H9 (cell line): ENCODE measurements around the gene VSIR. TPM values are rescaled to one million over a fixed set of nuclear protein-coding genes. Genes with fewer than 3 reads are reported as not detected.

ENCODE experiments used
- DNase-seq: peaks from one replicate; pipeline ENCODE4 v3.0.0-alpha.2; 2017
- H2AFZ ChIP-seq: one replicate; pipeline ENCODE4 v1.6.1; 2013; ENCODE audit warnings: mild to moderate bottlenecking, low read length, control low read depth, moderate library complexity
- H2AK5ac ChIP-seq: 2 replicates; pipeline ENCODE4 v1.6.1; 2013; ENCODE audit warnings: low read length, control low read depth, mixed read lengths; ENCODE audit not compliant: insufficient read length
- H2BK120ac ChIP-seq: one replicate; pipeline ENCODE4 v1.6.1; 2013; ENCODE audit warnings: low read depth, mild to moderate bottlenecking, low read length, control low read depth, inconsistent platforms; ENCODE audit not compliant: poor library complexity, severe bottlenecking
- H2BK12ac ChIP-seq: 2 replicates; pipeline ENCODE4 v1.6.1; 2013; ENCODE audit warnings: low read length, control low read depth, mixed read lengths, low read depth; ENCODE audit not compliant: insufficient read length
- H2BK15ac ChIP-seq: 2 replicates; pipeline ENCODE4 v1.6.1; 2013; ENCODE audit warnings: low read depth, low read length, control low read depth
- H2BK20ac ChIP-seq: one replicate; pipeline ENCODE4 v1.6.1; 2013; ENCODE audit warnings: low read depth, mild to moderate bottlenecking, low read length, control low read depth, inconsistent platforms; ENCODE audit not compliant: poor library complexity, severe bottlenecking
- H2BK5ac ChIP-seq: 2 replicates; pipeline ENCODE4 v1.6.1; 2013; ENCODE audit warnings: low read length, control low read depth, mixed read lengths; ENCODE audit not compliant: insufficient read length
- H3K14ac ChIP-seq: 2 replicates; pipeline ENCODE4 v1.6.1; 2013; ENCODE audit warnings: low read length, control low read depth; ENCODE audit not compliant: insufficient read depth
- H3K18ac ChIP-seq: 2 replicates; pipeline ENCODE4 v1.6.1; 2013; ENCODE audit warnings: low read depth, mild to moderate bottlenecking, mixed read lengths, low read length, control low read depth; ENCODE audit not compliant: insufficient read length
- H3K23ac ChIP-seq: 2 replicates; pipeline ENCODE4 v1.6.1; 2013; ENCODE audit warnings: low read length, control low read depth, mixed read lengths, low read depth; ENCODE audit not compliant: insufficient read length
- H3K23me2 ChIP-seq: 2 replicates; pipeline ENCODE4 v1.6.1; 2013; ENCODE audit warnings: low read depth, mild to moderate bottlenecking, mixed read lengths, low read length, control low read depth; ENCODE audit not compliant: insufficient read length, poor library complexity, severe bottlenecking
- H3K27ac ChIP-seq: 2 replicates; pipeline ENCODE4 v1.5.1; 2013; ENCODE audit warnings: low read length, control low read depth, mixed read lengths, low read depth; ENCODE audit not compliant: insufficient read length
- H3K27me3 ChIP-seq: 2 replicates; pipeline ENCODE4 v1.6.1; 2013; ENCODE audit warnings: low read length, control low read depth, inconsistent platforms; ENCODE audit not compliant: insufficient read depth
- H3K4ac ChIP-seq: 2 replicates; pipeline ENCODE4 v1.6.1; 2013; ENCODE audit warnings: low read depth, mild to moderate bottlenecking, control low read depth, inconsistent platforms, low read length, moderate library complexity
- H3K4me1 ChIP-seq: 2 replicates; pipeline ENCODE4 v1.6.1; 2013; ENCODE audit warnings: low read length, control low read depth, inconsistent platforms; ENCODE audit not compliant: insufficient read depth
- H3K4me2 ChIP-seq: 2 replicates; pipeline ENCODE4 v1.6.1; 2013; ENCODE audit warnings: low read length, control low read depth, mixed read lengths; ENCODE audit not compliant: insufficient read length, insufficient read depth
- H3K56ac ChIP-seq: 2 replicates; pipeline ENCODE4 v1.6.1; 2013; ENCODE audit warnings: low read depth, mild to moderate bottlenecking, mixed read lengths, low read length, control low read depth; ENCODE audit not compliant: insufficient read length
- H3K79me1 ChIP-seq: 2 replicates; pipeline ENCODE4 v1.6.1; 2013; ENCODE audit warnings: low read depth, mild to moderate bottlenecking, moderate library complexity, low read length, control low read depth, inconsistent platforms; ENCODE audit not compliant: insufficient read depth, poor library complexity, severe bottlenecking
- H3K79me2 ChIP-seq: 2 replicates; pipeline ENCODE4 v1.6.1; 2013; ENCODE audit warnings: low read length, control low read depth, inconsistent platforms; ENCODE audit not compliant: insufficient read depth
- H3K9ac ChIP-seq: 2 replicates; pipeline ENCODE4 v1.6.1; 2013; ENCODE audit warnings: low read length, control low read depth, mixed read lengths; ENCODE audit not compliant: insufficient read length; ENCODE audit errors: extremely low read depth
- H3K9me3 ChIP-seq: one replicate; pipeline ENCODE4 v1.6.1; 2013; ENCODE audit warnings: low read depth, low read length, inconsistent platforms; ENCODE audit not compliant: control insufficient read depth
- H3T11ph ChIP-seq: one replicate; pipeline ENCODE4 v1.6.1; 2013; ENCODE audit warnings: mild to moderate bottlenecking, low read length, control low read depth, inconsistent platforms
- H4K20me1 ChIP-seq: one replicate; pipeline ENCODE4 v1.6.1; 2013; ENCODE audit not compliant: control insufficient read depth, insufficient read length, insufficient read depth
- H4K5ac ChIP-seq: 2 replicates; pipeline ENCODE4 v1.6.1; 2013; ENCODE audit warnings: low read depth, mild to moderate bottlenecking, mixed read lengths, low read length, control low read depth; ENCODE audit not compliant: insufficient read length
- H4K8ac ChIP-seq: replicated peaks from 2 replicates; pipeline ENCODE4 v1.6.1; 2013; ENCODE audit warnings: low read length, control low read depth, mixed read lengths, low read depth; ENCODE audit not compliant: insufficient read length
- H4K91ac ChIP-seq: 2 replicates; pipeline ENCODE4 v1.6.1; 2013; ENCODE audit warnings: low read depth, mild to moderate bottlenecking, moderate library complexity, mixed read lengths, low read length, control low read depth; ENCODE audit not compliant: insufficient read length
- H3K27ac Mint-ChIP-seq, 3 experiments: 2 replicates in 2 of 3; 3 replicates in 1 of 3; pipeline ENCODE4 v1.8.0; 2020 to 2021; ENCODE audit warnings: mixed read lengths in 3 of 3, mild to moderate bottlenecking in 1 of 3, moderate library complexity in 1 of 3
- H3K27me3 Mint-ChIP-seq: 2 replicates; pipeline ENCODE4 v1.8.0; 2021; ENCODE audit warnings: low read depth, mild to moderate bottlenecking, moderate library complexity, mixed read lengths
- H3K36me3 Mint-ChIP-seq, 3 experiments: 2 replicates in 2 of 3; 3 replicates in 1 of 3; pipeline ENCODE4 v1.8.0; 2020 to 2021; ENCODE audit warnings: low read depth in 3 of 3, mixed read lengths in 3 of 3; ENCODE audit not compliant: insufficient read depth in 1 of 3
- H3K4me1 Mint-ChIP-seq, 2 experiments: 2 replicates each; pipeline ENCODE4 v1.8.0; 2020; ENCODE audit warnings: mixed read lengths in 2 of 2
- H3K4me3 Mint-ChIP-seq, 2 experiments: 2 replicates in 1 of 2; 3 replicates in 1 of 2; pipeline ENCODE4 v1.8.0; 2020 to 2021; ENCODE audit warnings: mild to moderate bottlenecking in 2 of 2, mixed read lengths in 2 of 2, moderate library complexity in 1 of 2
- H3K9me3 Mint-ChIP-seq, 2 experiments: 2 replicates in 1 of 2; 3 replicates in 1 of 2; pipeline ENCODE4 v1.8.0; 2020; ENCODE audit warnings: mild to moderate bottlenecking in 2 of 2, mixed read lengths in 2 of 2, moderate library complexity in 1 of 2
- WGBS: extraction: QIAGEN DNeasy Blood & Tissue Kit; methylation state at CpG from one replicate; pipeline ENCODE4 v1.1.7; 2013; ENCODE audit warnings: missing lambda C conversion rate, low lambda C conversion rate, mixed read lengths; ENCODE audit not compliant: insufficient read length; ENCODE audit errors: extremely low coverage; 5-methylcytosine and 5-hydroxymethylcytosine counted together
- total RNA-seq: library from RNA; stranded (reverse); gene quantifications from 2 replicates; pipeline ENCODE4 v1.2.1, GENCODE V29; 2021
- TF ChIP-seq, protein P1 (sequence below): fragments of 200-600 bp; sonication (generic); conservative IDR thresholded peaks from 3 replicates; pipeline ENCODE4 v1.8.0; 2021; ENCODE audit warnings: antibody characterized with exemption, mild to moderate bottlenecking

The VSIR gene
- total RNA-seq, 1 experiment from 2014 or later: 0.11 TPM

DNA sequence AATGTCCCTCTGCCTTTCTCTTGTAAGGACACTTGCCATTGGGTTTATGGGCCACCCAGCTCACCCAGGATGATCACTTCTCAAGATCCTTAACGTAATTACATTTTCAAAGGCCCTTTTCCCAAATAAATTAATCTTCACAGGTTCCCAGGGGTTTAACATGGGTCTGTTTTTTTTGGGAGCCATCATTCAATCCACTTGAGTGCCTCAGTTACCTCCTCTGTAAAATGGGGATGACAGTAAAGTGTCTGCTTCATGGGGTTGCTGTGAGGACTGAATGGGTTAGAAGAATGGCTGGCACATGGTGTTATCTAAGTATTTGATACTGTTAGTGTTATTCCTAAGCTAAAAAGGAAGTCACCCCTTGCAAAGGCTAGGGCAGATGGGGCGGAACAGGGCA, 61.1 kb downstream of the VSIR start:
- WGBS: no CpG with 5 or more reads among the region's 2 CpGs
- H3K27ac Mint-ChIP-seq: no peak overlapping the region; a peak in 1 of 7 replicates
- DNase-seq: no peak

More for the DNA sequence above, 61.1 kb downstream of the VSIR start:
- Mint-ChIP-seq H3K4me3 (no peak overlapping the region), H3K4me1 (peaks cover 8 to 20% of the 10 kb centered on the region in 2 experiments), H3K9me3 (no peaks in the 10 kb centered on the region), H3K36me3 (no peaks in the 10 kb centered on the region; a peak in 1 of 7 replicates), H3K27me3 (peaks cover 12% of the 10 kb centered on the region)
- TF ChIP-seq, protein P1, sequence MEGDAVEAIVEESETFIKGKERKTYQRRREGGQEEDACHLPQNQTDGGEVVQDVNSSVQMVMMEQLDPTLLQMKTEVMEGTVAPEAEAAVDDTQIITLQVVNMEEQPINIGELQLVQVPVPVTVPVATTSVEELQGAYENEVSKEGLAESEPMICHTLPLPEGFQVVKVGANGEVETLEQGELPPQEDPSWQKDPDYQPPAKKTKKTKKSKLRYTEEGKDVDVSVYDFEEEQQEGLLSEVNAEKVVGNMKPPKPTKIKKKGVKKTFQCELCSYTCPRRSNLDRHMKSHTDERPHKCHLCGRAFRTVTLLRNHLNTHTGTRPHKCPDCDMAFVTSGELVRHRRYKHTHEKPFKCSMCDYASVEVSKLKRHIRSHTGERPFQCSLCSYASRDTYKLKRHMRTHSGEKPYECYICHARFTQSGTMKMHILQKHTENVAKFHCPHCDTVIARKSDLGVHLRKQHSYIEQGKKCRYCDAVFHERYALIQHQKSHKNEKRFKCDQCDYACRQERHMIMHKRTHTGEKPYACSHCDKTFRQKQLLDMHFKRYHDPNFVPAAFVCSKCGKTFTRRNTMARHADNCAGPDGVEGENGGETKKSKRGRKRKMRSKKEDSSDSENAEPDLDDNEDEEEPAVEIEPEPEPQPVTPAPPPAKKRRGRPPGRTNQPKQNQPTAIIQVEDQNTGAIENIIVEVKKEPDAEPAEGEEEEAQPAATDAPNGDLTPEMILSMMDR: no peak
- no peaks in the 10 kb centered on the region for H3K9me3 ChIP-seq
- no peak overlapping the region for H3K56ac ChIP-seq
- no peak overlapping the region for H3K27ac ChIP-seq
- no peaks in the 10 kb centered on the region for H3K4me1 ChIP-seq
- no peak overlapping the region for H3K14ac ChIP-seq
- no peak overlapping the region for H3K4ac ChIP-seq
- H3T11ph ChIP-seq: no peak overlapping the region
- H2BK12ac ChIP-seq: no peak overlapping the region
- no peak overlapping the region for H3K23ac ChIP-seq
- H2BK120ac ChIP-seq: no peak overlapping the region
- no peak overlapping the region for H3K9ac ChIP-seq
- H2AFZ ChIP-seq: no peak overlapping the region
- no peak overlapping the region for H3K18ac ChIP-seq
- H3K79me2 ChIP-seq: no peaks in the 10 kb centered on the region
- H4K20me1 ChIP-seq: no peaks in the 10 kb centered on the region
- H2AK5ac ChIP-seq: no peak overlapping the region
- no peak overlapping the region for H4K8ac ChIP-seq
- H2BK5ac ChIP-seq: no peak overlapping the region
- H2BK15ac ChIP-seq: no peak overlapping the region
- H3K27me3 ChIP-seq: no peaks in the 10 kb centered on the region
- H4K91ac ChIP-seq: no peak overlapping the region
- no peak overlapping the region for H3K4me2 ChIP-seq
- no peaks in the 10 kb centered on the region for H3K79me1 ChIP-seq
- no peak overlapping the region for H4K5ac ChIP-seq
- H2BK20ac ChIP-seq: no peak overlapping the region
- H3K23me2 ChIP-seq: no peaks in the 10 kb centered on the region
